ENCODE results near the gene HECW1.

Gene HECW1

DNA sequence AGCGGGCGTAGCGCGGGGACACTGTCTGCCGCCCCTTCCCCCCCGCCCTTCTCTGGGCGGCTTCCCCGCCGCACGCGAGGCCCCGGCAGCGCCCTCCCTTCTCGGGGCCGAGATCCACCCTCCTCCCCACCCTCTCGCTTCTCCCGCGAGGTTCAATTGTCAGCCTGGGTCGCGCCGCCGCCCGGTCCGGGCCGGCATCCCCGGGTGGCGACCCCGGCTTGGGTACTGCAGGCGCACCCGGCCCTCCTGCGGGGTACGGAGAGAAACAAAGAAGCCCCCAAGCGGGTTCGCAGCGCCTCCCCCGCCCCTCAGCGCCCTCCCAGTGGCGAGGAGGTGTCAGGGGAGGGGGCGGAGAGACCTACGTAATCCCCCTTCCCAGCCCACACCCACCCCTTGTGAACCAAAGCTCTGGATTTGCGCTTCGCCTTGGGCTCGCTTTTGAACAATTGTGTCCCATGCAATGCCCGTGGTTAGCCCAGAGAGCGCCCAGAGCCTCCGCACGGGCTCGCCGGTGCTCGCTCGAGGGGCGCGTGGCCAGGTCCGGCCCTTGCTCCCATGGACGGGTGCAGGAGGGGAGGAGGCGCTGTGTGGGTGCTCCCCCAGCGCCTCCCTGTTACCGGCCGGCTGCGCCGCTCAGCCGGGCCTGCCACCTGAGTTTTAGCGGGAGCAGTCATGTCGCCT is 634 bp downstream of the HECW1 start (continued):
- TF ChIP-seq MZF1 (tag by site-specific recombination; IDR thresholded peaks at IDR 0.05; ENCODE audit: borderline replicate concordance): no peak
- TF ChIP-seq RBAK (tag by site-specific recombination; IDR thresholded peaks at IDR 0.05): no peak

DNA sequence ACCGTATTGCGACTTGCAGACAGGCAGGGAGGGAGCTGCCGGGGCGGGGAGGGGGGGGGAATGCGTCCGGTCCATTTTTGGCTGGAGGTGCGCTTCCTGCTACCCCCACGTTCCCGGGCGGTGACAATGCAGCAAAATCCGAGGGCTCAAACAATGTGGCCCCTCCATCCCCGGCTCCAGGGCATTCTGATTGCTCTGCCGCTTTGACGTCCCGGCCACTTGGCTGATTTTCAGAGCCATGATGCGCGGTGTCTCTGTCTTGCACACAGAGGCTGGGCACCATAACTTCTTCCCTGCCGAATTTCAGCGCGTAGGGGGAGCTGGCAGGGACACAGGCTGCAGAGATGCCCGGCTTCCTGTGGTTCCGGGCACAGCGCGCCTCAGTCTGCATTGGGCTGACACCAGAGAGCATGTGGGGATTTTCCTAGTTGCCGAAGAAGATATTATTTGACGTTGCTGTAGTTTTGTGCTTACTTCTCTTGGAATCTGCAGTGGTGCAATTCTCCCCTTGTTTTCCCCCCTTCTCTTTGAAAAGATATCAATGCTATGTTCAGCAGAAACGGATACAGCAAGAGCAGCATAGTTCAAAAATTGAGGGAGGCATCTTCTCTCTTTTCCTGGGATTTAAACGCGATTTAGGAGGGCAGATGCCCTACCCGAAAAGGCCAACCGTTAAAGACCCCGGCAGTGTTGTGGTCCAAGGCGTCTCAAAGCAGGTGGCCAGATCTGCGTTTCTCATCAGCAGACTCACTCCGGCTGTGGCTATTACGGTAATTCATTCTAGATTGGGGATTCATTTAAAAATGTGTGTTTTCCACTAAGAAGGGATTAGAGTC is 1.4 kb downstream of the HECW1 start:
- Histone ChIP-seq H3K36me3 (ENCODE audit: control insufficient read depth in 2 of 2, insufficient read depth in 1 of 2, low read length in 2 of 2) (no peaks in the 10 kb centered on the region), H3K27ac (ENCODE audit: extremely low read depth, low read depth, low read length) (no peak overlapping the region; the same call in 1 of the 2 replicates), H3K9me3 (ENCODE audit: control insufficient read depth, insufficient read depth, low read depth, low read length) (no peaks in the 10 kb centered on the region), H3K4me3 (ENCODE audit: low read depth, low read length) (peak overlapping the region; percentile 49), H3K4me1 (ENCODE audit: control insufficient read depth, insufficient read depth, low read length) (no peaks in the 10 kb centered on the region)
- POLR2A ChIA-PET: interaction anchor here (0.6 kb wide), 2 partner anchors 21 to 36 kb away, joined by 3 read pairs; no protein-coding TSS in a partner anchor
- CTCF ChIA-PET: interaction anchor here (0.7 kb wide), 1 partner anchor 159 kb away, joined by 3 read pairs; no protein-coding TSS in a partner anchor
- no peak for TF ChIP-seq YY2 (tag by site-specific recombination; IDR thresholded peaks at IDR 0.05)
- TF ChIP-seq, protein P1, sequence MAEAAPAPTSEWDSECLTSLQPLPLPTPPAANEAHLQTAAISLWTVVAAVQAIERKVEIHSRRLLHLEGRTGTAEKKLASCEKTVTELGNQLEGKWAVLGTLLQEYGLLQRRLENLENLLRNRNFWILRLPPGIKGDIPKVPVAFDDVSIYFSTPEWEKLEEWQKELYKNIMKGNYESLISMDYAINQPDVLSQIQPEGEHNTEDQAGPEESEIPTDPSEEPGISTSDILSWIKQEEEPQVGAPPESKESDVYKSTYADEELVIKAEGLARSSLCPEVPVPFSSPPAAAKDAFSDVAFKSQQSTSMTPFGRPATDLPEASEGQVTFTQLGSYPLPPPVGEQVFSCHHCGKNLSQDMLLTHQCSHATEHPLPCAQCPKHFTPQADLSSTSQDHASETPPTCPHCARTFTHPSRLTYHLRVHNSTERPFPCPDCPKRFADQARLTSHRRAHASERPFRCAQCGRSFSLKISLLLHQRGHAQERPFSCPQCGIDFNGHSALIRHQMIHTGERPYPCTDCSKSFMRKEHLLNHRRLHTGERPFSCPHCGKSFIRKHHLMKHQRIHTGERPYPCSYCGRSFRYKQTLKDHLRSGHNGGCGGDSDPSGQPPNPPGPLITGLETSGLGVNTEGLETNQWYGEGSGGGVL (tag by site-specific recombination; IDR thresholded peaks at IDR 0.05): peak; percentile 77
- TF ChIP-seq, protein P2, sequence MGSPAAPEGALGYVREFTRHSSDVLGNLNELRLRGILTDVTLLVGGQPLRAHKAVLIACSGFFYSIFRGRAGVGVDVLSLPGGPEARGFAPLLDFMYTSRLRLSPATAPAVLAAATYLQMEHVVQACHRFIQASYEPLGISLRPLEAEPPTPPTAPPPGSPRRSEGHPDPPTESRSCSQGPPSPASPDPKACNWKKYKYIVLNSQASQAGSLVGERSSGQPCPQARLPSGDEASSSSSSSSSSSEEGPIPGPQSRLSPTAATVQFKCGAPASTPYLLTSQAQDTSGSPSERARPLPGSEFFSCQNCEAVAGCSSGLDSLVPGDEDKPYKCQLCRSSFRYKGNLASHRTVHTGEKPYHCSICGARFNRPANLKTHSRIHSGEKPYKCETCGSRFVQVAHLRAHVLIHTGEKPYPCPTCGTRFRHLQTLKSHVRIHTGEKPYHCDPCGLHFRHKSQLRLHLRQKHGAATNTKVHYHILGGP (tag by site-specific recombination; IDR thresholded peaks at IDR 0.05): no peak
- peak; percentile 45 for TF ChIP-seq ZNF335 (tag by site-specific recombination; conservative IDR thresholded peaks at IDR 0.05)
- TF ChIP-seq ZNF157 (tag by site-specific recombination; IDR thresholded peaks at IDR 0.05): no peak
- 0 out of 2 replicates have a peak, but pooled peaks have one; percentile 16 for TF ChIP-seq ZNF366 (tag by site-specific recombination; conservative IDR thresholded peaks at IDR 0.05)
- TF ChIP-seq, protein P3, sequence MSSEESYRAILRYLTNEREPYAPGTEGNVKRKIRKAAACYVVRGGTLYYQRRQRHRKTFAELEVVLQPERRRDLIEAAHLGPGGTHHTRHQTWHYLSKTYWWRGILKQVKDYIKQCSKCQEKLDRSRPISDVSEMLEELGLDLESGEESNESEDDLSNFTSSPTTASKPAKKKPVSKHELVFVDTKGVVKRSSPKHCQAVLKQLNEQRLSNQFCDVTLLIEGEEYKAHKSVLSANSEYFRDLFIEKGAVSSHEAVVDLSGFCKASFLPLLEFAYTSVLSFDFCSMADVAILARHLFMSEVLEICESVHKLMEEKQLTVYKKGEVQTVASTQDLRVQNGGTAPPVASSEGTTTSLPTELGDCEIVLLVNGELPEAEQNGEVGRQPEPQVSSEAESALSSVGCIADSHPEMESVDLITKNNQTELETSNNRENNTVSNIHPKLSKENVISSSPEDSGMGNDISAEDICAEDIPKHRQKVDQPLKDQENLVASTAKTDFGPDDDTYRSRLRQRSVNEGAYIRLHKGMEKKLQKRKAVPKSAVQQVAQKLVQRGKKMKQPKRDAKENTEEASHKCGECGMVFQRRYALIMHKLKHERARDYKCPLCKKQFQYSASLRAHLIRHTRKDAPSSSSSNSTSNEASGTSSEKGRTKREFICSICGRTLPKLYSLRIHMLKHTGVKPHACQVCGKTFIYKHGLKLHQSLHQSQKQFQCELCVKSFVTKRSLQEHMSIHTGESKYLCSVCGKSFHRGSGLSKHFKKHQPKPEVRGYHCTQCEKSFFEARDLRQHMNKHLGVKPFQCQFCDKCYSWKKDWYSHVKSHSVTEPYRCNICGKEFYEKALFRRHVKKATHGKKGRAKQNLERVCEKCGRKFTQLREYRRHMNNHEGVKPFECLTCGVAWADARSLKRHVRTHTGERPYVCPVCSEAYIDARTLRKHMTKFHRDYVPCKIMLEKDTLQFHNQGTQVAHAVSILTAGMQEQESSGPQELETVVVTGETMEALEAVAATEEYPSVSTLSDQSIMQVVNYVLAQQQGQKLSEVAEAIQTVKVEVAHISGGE (tag by site-specific recombination; conservative IDR thresholded peaks at IDR 0.05; ENCODE audit: low read depth): no peak; the same call in 1 of the 2 replicates
- TF ChIP-seq SCRT2 (tag by site-specific recombination; IDR thresholded peaks at IDR 0.05): no peak
- TF ChIP-seq SP2 (tag by site-specific recombination; IDR thresholded peaks at IDR 0.05): no peak
- TF ChIP-seq ZNF600 (tag by site-specific recombination; IDR thresholded peaks at IDR 0.05): peak; percentile 76
- 0 out of 2 replicates have a peak, but pooled peaks have one; percentile 23 for TF ChIP-seq ZNF341 (tag by site-specific recombination; IDR thresholded peaks at IDR 0.05; ENCODE audit: low read depth)
- TF ChIP-seq, protein P4, sequence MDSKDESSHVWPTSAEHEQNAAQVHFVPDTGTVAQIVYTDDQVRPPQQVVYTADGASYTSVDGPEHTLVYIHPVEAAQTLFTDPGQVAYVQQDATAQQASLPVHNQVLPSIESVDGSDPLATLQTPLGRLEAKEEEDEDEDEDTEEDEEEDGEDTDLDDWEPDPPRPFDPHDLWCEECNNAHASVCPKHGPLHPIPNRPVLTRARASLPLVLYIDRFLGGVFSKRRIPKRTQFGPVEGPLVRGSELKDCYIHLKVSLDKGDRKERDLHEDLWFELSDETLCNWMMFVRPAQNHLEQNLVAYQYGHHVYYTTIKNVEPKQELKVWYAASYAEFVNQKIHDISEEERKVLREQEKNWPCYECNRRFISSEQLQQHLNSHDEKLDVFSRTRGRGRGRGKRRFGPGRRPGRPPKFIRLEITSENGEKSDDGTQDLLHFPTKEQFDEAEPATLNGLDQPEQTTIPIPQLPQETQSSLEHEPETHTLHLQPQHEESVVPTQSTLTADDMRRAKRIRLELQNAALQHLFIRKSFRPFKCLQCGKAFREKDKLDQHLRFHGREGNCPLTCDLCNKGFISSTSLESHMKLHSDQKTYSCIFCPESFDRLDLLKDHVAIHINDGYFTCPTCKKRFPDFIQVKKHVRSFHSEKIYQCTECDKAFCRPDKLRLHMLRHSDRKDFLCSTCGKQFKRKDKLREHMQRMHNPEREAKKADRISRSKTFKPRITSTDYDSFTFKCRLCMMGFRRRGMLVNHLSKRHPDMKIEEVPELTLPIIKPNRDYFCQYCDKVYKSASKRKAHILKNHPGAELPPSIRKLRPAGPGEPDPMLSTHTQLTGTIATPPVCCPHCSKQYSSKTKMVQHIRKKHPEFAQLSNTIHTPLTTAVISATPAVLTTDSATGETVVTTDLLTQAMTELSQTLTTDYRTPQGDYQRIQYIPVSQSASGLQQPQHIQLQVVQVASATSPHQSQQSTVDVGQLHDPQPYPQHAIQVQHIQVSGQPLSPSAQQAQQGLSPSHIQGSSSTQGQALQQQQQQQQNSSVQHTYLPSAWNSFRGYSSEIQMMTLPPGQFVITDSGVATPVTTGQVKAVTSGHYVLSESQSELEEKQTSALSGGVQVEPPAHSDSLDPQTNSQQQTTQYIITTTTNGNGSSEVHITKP (tag by site-specific recombination; IDR thresholded peaks at IDR 0.05): peak; percentile 85
- TF ChIP-seq, protein P5, sequence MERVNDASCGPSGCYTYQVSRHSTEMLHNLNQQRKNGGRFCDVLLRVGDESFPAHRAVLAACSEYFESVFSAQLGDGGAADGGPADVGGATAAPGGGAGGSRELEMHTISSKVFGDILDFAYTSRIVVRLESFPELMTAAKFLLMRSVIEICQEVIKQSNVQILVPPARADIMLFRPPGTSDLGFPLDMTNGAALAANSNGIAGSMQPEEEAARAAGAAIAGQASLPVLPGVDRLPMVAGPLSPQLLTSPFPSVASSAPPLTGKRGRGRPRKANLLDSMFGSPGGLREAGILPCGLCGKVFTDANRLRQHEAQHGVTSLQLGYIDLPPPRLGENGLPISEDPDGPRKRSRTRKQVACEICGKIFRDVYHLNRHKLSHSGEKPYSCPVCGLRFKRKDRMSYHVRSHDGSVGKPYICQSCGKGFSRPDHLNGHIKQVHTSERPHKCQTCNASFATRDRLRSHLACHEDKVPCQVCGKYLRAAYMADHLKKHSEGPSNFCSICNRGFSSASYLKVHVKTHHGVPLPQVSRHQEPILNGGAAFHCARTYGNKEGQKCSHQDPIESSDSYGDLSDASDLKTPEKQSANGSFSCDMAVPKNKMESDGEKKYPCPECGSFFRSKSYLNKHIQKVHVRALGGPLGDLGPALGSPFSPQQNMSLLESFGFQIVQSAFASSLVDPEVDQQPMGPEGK (tag by site-specific recombination; IDR thresholded peaks at IDR 0.05): peak; percentile 32; the same call in 1 of the 2 replicates
- no peak for TF ChIP-seq ZBTB8A (tag by site-specific recombination; IDR thresholded peaks at IDR 0.05)
- no peak for TF ChIP-seq MZF1 (tag by site-specific recombination; IDR thresholded peaks at IDR 0.05; ENCODE audit: borderline replicate concordance)
- TF ChIP-seq, protein P6, sequence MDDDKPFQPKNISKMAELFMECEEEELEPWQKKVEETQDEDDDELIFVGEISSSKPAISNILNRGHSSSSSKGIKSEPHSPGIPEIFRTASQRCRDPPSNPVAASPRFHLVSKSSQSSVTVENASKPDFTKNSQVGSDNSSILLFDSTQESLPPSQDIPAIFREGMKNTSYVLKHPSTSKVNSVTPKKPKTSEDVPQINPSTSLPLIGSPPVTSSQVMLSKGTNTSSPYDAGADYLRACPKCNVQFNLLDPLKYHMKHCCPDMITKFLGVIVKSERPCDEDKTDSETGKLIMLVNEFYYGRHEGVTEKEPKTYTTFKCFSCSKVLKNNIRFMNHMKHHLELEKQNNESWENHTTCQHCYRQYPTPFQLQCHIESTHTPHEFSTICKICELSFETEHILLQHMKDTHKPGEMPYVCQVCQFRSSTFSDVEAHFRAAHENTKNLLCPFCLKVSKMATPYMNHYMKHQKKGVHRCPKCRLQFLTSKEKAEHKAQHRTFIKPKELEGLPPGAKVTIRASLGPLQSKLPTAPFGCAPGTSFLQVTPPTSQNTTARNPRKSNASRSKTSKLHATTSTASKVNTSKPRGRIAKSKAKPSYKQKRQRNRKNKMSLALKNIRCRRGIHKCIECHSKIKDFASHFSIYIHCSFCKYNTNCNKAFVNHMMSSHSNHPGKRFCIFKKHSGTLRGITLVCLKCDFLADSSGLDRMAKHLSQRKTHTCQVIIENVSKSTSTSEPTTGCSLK (tag by site-specific recombination; IDR thresholded peaks at IDR 0.05): no peak
- peak; percentile 37; the same call in 1 of the 2 replicates for TF ChIP-seq ZBTB17 (tag by site-specific recombination; IDR thresholded peaks at IDR 0.05)
